HS-5 (cell line): ENCODE data around the gene RIGI.
"Not testable (repeated sequence)": the region's sequence is repeated elsewhere in the genome, so short reads cannot be mapped to it uniquely, and the experiment has no call there.

ENCODE experiments used
- DNase-seq: peaks from one replicate; pipeline ENCODE4 v3.0.0-alpha.2; 2012; ENCODE audit warnings: low read depth

The RIGI gene

GRCh38 chr9:32526707-32527048, 682 bp upstream of the RIGI start:
- no peak for DNase-seq

- no peak for DNase-seq
These were observed 326 bp downstream of the RIGI start for GRCh38 chr9:32525709-32526030.

DNA sequence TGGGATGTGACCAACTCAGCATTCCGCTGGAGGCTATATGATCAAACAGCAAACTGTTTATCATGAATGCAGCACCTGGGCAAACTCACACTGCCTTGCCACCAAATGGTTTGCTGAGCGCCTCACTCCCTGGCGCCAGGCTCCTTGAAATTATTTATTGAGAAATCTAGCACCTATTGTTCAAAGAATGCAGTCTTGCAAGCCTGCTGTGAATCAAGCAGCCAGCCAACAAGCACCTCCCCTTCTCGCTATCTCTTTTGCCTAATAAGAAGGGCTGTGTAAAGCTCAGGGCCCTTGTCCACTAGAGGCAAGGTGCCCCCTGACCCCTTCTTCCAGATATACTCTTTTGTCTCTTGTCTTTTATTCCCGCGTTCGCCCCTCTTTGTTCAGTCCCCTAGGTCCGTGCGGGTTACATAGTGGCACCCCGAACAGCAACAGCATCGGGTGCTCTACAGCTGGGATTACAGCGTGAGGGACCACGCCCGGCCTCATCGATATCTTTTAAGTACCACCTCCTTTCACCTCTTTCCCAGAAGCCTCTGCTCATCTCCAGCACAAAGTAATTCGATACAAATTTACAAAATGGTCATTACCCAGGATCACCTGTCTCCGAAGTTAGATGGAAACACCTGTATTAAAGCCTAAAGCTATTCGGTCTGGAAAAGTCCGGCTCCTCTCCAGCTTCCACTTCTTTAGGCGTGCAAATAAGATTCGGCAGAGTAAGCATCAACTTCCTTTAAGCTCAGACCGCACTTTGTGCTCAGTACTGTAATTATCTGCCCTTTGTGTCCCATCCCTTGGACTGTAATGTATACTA, 896 bp downstream of the RIGI start:
- DNase-seq: no peak

DNA sequence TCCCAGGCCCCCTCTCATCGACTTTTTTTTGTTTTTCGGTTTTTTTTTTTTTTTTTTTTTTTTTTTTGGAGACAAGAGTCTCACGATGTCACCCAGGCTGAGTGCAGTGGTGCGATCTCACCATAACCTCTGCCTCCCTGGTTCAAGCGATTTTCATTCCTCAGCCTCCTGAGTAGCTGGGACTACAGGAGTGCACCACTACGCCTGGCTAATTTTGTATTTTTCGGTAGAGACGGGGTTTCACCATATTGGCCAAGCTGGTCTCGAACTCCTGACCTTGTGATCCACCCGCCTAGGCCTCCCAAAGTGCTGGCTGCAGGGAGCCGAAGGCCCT, 1.5 kb downstream of the RIGI start:
- DNase-seq: not testable (repeated sequence)

- no peak for DNase-seq
These were observed 2.1 kb downstream of the RIGI start for GRCh38 chr9:32523910-32524309.

- no peak for DNase-seq
These were observed 7.7 kb downstream of the RIGI start for GRCh38 chr9:32518276-32518675.

DNA sequence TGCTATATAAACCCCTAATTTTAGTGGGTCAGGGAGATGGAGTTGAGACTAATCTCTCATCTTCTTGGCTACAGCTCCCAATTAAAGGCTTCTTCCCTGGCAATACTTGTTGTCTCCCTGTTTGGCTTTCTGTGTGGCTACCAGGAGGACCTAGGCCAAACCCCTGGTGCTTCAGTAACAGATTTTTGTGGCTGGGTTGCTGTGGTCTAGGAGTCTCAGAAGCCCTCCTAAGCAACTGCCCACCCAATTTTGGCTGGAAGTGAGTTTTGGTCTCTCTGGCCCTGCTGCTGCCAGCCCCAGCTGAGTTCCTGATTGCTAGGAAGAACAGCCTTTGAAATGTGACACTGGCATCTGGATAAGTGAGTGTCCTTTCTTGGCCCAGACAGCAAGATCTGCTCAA, 9.8 kb downstream of the RIGI start:
- DNase-seq: no peak

DNA sequence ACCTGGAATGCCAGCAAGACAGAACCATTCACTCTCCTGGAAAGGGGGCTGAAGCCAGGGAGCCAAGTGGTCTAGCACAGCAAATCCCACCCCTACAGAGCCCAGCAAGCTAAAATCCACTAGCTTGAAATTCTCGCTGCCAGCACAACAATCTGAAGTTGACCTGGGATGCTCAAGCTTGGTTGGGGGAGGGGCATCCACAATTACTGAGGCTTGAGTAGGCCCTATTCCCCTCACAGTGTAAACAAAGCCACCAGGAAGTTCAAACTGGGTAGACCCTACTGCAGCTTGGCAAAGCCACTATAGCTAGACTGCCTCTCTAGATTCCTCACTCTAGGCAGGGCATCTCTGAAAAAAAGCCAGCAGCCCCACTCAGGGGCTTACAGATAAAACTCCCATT, 17.3 kb downstream of the RIGI start:
- DNase-seq: no peak

GRCh38 chr9:32503008-32503407, 23.0 kb downstream of the RIGI start:
- DNase-seq: no peak

DNA sequence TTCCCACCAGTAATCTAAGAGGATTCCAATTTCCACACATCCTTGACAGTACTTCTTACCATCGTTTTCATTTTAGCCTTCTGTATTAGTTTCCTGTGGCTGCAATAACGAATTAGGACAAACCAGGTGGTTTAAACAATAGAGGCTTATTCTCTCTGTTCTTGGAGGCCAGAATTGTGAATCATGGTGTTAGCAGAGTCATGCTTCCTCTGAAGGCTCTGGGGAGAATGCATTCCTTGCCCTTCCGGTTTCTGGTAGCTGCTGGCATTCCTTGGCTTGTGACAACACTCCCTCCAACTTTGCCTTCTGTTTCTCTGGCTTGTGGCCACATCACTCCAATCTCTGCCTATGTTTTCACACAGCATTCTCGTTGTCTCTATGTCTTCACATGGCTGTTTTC, 23.5 kb downstream of the RIGI start:
- peak; percentile 42 for DNase-seq

DNA sequence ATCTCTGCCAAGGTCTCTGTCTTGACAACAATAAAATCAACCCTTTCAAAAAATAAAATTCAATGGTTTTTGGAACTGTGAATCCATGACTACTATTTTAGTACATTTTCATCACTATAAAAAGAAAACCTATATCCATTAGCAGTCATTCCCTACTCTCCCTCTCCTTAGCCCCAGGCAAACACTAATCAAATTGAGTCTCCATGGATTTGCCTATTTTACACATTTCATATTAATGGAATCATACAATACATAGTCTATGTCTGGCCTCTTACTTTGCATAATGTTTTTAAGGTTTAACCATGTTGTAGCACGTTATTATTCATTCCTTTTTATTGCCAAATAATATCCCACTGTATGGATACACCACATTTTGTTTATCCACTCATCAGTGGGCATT, 24.1 kb downstream of the RIGI start:
- no peak for DNase-seq

DNA sequence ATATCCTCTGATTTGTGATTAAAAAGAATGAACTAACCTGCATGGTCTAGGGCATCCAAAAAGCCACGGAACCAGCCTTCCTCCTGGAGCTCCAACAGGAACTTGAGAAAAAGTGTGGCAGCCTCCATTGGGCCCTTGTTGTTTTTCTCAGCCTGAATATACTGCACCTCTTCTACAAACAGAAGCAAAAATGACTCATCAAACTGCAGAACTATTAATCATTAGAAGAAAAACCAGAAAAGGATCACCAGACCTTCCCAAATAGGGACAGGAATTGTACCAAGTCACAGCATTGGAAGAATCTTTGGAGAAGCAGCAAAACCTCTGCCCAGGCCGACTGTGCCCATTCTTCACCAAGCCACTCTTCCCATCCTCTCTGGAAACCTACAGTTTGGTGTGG, 25.2 kb downstream of the RIGI start:
- no peak for DNase-seq

DNA sequence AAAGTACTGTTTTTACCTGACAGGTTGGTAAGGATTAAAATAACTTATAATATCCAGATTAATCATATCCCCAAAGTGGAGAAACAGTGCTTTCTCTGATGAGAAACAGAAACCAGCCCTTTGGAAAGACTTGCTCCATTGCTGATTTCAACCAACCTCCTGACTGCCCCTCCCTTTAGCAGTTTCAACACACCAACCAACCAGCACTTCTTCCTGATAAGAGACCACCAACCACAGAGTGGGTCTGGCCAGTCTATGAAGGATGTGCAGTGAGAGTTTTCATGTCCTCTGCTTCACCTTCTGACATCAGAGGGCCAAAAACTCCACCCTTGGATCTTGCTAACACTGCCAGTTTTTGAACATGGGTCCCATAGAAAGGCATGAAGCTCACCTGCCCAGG, 28.1 kb downstream of the RIGI start:
- DNase-seq: no peak

DNA sequence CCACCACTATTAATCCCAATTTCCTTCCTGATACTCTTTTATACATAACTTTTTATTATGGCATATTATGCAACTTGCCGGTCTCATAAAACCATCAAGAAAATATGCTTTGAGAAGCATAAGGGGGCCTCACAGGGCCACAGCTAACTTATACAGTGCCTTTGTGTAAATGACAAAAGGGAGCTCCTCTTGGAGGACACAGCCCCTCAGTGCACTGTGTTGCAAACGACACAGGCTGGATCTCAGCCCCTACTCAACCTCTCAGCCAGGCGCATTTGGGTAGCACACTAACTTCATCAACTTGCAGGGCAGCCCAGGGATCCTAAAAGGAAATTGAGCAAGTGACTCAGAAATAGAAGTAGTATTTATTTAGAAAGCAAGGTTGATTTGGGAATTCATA, 35.4 kb downstream of the RIGI start:
- DNase-seq: no peak

DNA sequence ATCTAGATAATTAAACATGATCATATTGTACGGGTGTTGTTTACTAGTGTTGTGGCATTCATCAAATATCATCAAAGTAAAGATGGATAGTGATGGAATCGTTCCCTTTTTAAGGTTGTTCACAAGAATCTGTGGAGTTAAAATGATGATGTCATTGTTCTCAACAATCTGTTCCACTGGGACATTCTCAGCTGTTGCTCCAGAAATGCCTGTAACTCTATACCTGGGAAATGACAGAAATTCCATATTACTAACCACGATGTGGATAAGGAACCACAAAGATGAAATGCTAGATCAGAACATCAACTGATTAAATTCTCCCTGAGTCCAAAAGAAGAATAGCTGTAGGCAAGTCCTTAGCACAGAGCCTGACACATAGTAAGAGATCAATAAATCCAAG, 38.0 kb downstream of the RIGI start:
- DNase-seq: peak; percentile 20

DNA sequence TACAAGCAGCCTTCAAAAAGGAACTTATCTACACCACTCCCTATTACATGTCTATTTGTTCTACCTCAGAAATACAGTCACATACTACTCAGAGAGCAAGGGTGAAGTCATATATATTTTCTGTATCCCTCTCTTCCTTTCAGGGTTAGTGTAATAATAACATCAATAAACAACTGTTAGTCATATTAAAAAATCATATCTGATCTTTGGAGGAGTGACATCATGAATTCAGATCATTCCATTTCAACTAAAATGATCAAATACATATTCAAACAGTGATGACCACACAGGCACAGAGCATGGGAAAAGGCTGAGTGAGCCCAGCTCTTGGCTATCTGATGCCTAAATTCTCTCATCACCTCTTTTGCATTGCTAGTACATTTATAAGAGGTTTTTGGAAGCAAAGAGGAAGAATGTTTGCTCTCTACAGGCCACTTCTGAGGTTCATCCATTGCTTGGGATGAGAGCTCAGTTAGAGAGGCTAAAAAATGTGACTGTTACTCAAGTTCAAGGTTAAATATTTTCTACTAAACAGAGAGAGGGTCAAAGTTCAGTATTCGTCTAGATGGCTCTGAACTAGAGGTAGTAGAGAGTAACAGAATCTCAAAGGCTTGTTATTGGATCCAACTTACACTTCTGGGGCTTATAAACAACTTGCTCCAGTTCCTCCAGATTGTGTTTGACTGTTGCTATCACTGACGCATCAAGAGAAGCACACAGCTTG, 39.0 kb downstream of the RIGI start:
- peak; percentile 13 for DNase-seq

GRCh38 chr9:32483343-32483742, 42.7 kb downstream of the RIGI start:
- no peak for DNase-seq
